ENCODE results near the gene FHAD1.

DNA sequence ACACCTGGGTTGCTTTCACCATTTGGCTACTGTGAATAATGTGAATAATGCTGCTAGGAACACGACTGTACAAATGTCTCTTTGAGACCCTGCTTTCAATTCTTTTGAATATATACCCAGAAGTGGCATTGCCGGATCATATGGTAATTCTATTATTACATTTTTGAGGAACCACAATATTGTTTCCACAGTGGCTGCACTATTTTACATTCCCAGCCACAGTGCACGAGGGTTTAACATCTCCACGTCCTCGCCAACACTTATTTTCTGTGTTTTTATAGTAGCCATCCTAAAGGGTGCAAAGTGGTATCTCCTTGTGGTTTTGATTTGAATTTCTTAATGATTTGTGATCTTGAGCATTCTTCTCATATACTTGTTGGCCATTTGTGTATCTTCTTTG lies 15.7 kb downstream of the FHAD1 start:
- TF ChIP-seq, protein P1, sequence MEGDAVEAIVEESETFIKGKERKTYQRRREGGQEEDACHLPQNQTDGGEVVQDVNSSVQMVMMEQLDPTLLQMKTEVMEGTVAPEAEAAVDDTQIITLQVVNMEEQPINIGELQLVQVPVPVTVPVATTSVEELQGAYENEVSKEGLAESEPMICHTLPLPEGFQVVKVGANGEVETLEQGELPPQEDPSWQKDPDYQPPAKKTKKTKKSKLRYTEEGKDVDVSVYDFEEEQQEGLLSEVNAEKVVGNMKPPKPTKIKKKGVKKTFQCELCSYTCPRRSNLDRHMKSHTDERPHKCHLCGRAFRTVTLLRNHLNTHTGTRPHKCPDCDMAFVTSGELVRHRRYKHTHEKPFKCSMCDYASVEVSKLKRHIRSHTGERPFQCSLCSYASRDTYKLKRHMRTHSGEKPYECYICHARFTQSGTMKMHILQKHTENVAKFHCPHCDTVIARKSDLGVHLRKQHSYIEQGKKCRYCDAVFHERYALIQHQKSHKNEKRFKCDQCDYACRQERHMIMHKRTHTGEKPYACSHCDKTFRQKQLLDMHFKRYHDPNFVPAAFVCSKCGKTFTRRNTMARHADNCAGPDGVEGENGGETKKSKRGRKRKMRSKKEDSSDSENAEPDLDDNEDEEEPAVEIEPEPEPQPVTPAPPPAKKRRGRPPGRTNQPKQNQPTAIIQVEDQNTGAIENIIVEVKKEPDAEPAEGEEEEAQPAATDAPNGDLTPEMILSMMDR (IDR thresholded peaks at IDR 0.05): no peak
- no peak for TF ChIP-seq POLR2A (IDR thresholded peaks at IDR 0.05; ENCODE audit: low read depth)
- no peak for TF ChIP-seq POLR2AphosphoS5 (IDR thresholded peaks at IDR 0.05)
- TF ChIP-seq EP300 (IDR thresholded peaks at IDR 0.05): no peak

Measured in esophagus muscularis mucosa (tissue), 4 donors.